DMS79 treated with DMSO at 0.1 percent for 48 hours (cell line): ENCODE data around the gene ZNF274.
"Not testable (repeated sequence)": the region's sequence is repeated elsewhere in the genome, so short reads cannot be mapped to it uniquely, and the experiment has no call there.

ENCODE experiments used
- DNase-seq: peaks from one replicate; lab custom pipeline; 2025; lab: John Stamatoyannopoulos, UW

ZNF274 gene

DNA sequence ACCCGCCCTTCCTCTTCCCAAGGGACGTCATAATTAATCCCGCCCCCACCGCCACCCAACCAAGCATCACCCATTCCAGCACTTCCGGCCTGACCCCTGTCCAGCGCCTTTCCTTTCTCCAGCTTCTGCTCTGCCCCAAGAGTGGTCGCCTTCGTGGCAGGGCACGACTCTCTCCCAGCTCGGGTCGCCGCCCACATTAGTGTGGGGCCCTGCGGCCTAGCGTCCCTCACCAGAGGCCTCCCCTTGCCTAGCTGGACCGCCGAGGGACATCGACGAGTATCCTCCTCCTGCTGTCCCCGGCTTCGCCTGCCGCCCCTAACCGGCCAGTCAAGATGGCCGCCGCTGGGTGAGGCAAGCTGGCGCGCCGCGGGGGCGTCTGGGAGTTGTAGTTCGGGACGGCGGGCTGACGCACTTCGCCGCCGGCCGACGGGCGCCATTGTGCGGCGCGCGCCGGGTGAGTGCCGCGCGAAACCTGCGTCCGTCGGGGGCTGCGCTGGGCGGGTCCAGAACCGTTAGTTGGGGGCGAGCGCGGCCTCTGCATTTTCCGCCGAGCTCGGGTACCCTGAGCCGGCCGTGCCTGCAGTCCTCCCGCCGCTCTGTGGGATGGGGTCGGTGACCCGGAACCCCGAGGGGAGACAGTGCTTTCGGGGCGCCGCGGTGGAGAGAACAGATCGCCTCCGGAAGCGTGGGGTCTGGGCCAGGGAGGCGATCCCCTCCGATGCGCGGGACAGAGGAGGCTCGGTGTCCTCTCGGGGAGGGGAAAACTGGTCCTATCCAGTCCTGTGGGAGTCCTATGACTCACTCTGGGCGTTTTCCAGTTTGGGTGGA, at the start of gene ZNF274:
TSS of gene ZNF274 (plus strand) at position 73 of the 828 bp plus-strand sequence. CDS start 905 bp downstream, outside the sequence.
- DNase-seq = peak; percentile 84

DNA sequence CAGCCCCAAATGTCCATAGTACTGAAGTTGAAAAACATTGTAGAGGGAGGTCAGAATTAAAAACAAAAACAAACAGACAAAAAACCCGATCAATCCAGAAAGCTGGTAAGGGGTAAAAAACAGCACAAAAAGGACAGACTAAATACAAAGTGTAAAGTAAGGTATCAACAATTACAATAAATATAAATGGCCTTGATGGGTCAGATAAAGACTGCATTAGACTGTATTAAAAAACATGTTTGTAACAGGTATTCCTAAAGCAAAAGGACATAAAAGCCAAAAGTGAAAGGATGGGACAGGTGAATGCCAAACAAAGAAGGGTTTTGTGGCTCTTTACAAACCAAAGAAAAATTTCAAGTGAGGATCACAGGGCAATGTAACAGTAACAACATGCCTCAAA, 48.6 kb upstream of the ZNF274 start:
- DNase-seq = no peak

DNA sequence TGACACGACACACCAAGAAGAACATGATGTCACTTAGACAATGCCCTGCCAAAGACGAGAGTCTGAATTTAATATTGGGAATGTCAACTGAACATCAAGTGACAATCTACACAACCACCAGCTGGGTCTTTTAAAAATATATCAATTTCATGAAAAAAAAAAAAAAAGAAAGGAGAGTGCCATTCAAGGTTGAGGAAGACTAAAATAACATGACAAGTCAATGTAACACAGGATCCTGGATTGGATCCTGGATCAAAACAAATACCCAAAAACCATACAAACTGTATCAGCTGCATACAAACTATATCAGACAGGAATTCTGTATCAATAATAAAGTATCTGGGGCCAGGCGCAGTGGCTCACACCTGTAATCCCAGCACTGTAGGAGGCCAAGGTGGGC, 37.0 kb upstream of the ZNF274 start:
- DNase-seq = no peak

DNA sequence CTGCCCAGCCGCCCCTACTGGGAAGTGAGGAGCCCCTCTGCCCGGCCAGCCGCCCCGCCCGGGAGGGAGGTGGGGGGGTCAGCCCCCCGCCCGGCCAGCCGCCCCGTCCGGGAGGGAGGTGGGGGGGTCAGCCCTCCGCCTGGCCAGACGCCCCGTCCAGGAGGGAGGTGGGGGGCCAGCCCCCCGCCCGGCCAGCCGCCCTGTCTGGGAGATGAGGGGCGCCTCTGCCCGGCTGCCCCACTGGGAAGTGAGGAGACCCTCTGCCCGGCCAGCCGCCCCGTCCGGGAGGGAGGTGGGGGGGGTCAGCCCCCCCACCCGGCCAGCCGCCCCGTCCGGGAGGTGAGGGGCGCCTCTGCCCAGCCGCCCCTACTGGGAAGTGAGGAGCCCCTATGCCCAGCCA, 35.4 kb upstream of the ZNF274 start:
- DNase-seq = not testable (repeated sequence)

DNA sequence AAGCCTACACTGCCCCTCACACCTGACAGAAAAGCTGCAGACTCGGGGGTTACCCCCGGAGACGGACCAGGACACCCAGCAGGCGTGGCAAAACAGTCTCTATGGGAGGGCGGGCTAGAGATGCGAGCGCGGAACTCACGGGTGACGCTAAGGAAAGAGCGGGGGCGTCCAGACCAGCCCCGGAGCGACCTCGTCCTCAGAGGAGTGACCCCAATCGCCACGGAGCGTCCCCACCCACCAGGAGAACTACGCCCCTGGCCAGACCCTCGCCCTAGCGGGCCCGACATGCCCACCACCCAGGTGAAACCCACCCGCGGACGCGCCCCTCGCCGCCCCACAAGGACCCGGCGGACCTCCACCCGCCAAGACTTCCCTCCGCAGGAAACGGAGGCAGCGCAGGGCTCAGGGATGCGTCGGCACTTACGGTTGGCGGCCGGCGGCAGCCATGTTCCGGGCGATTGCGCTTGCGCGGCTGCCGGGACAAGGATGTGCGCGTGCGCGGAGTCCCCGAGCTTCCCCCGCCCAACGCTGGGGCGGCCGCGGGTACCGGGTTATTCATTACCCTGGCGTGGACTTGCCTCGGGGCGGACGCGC, 32.4 kb upstream of the ZNF274 start, which contains the start of gene ZNF329:
TSS of gene ZNF329 (minus strand) at position 462 of the 594 bp plus-strand sequence. CDS start 21,286 bp downstream, outside the sequence.
- peak; percentile 80 for DNase-seq

DNA sequence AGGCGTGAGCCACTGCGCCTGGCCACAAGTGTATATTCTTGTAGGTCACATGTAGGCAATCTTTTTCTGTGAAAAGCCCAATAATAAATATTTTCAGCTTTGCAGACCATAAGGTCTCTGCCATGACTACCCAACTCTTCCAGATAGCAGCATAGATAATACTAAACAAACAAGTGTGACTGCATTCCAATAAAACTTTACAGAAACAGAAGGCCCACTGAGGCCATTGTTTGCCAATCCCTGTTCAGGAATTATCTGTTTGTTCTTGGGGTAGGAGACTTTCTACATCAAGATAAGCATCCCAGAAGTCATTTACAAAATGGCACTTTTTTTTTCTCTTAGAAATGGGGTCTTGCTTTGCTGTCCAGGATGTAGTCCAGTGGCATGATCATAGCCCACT, 29.5 kb upstream of the ZNF274 start:
- DNase-seq = no peak

DNA sequence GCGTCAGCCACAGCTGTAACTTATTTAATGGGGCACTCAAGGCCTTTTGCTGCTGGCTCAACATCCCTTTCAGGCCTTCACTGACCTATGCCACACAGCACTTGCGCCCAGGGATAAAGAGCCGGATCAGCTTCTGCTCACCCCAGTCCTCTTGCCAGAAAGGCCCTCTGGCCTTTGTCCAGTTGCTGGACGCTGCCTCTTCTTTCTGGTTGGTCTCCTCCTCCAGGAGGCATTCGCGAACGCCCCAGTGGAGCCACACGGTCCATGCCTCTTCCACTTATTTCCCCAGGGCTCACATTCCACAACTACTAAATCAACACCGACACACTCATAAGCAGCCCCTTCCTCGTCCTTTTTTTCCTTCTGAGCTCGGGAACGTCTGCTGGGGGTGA, 28.6 kb upstream of the ZNF274 start:
- no peak for DNase-seq

DNA sequence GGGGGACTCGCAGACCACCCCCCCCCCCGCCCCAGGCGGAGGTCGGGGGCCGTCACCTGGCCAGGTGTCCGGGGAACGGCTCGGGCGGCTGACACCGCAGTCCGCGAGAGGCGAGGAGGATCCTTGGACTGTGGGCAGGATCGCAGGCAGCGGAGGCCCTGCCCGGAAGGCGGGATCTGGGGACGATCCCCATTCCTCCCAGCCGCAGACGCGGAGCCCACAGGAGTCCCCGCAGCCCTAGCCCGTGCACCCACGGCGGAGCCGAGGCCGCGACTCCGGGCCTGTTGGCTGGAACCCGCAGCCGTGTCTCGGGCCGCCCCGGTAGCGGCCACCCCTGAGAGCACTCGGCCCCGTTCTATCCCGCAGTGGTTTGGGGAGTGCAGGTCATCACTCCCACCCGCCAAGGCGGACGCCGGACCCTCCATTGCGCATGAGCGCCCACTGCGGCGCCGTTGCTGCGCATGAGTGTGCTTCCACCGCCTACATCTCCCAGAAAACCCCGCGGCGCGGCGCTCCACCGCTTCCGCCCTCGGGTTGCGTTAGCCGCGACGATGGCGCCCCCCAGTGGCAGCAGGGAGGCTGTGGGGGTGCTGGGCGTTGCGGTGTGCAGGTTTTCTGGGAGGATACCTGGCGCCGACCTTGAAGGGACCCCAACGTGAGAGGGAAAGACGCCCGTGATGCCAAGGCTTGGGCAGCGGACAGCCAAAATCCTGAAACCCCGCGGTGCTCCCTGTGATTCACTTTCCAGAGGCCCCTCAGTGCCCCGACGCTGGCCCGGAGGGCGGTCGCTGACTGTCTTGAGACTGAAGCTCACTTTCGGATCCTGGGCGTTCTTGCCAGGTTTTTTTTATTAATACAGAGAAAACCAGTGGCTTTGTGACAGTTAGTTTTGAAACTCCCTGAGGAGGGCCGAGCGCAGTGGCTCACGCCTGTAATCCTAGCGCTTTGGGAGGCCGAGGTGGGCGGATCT, 27.9 kb upstream of the ZNF274 start:
- DNase-seq = peak; percentile 85

DNA sequence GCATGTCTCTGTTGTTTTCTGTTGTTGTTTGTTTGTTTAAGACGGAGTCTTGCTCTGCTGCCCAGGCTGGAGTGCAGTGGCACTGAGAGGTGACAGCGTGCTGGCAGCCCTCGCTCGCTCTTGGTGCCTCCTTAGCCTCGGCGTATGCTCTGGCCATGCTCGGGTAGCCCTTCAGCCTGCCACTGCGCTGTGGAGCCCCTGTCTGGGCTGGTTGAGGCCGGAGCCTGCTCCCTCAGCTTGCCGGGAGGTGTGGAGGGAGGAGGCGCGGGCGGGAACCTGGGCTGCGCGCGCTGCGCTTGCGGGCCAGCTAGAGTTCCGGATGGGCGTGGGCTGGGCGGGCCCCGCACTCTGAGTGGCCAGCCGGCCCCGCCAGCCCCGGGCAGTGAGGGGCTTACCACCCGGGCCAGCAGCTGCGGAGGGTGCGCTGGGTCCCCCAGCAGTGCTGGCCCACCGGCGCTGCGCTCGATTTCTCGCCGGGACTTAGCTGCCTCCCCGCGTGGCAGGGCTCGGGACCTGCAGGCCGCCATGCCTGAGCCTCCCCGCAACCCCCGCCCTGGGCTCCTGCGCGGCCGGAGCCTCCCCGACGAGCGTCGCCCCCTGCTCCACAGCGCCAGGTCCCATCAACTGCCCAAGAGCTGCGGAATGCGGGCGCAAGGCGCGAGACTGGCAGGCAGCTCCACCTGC, 25.7 kb upstream of the ZNF274 start:
- DNase-seq = no peak

DNA sequence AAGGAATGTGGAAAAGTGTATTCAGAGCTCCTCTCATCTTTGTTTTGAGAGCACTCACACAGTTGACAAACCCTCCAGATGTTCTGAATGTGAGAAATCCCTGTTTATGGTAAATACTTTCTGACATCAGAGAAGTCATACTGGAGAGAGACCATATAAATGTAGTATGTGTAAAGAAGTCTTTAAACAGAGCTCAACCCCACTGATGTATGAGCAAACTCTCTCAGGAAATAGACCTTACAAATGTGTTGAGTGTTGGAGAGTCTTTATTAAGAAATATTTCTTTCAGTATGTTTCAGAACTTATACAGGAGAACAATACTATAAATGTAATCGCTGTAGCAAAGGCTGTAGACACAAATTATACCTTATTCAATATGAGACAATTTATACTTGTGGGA, 16.6 kb upstream of the ZNF274 start:
- DNase-seq = no peak

DNA sequence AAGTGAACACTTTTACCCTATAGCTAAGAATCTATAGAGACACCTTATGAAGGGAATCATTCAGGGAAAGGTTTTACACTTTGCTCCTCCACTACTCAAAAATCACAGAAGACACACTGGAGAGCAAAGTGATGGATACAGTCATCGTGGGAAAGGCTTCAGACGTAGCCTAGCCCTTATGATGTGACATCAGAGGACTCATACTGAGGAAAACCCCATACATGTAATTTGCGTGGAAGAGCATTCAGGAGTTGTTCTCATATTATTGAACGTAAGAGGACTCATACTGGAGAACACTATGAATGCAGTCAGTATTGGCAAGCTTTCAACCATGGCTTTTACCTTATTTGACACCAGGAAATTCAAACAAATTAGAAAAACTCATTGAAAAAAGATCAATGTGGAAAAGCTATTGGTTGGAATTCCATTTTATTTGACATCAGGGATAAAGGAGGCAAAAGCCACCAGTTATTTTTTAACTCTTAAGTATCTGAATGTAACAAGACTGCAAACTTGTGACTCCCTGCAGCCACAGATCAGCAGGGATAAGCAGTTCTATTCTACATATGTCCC, 16.1 kb upstream of the ZNF274 start:
- no peak for DNase-seq

DNA sequence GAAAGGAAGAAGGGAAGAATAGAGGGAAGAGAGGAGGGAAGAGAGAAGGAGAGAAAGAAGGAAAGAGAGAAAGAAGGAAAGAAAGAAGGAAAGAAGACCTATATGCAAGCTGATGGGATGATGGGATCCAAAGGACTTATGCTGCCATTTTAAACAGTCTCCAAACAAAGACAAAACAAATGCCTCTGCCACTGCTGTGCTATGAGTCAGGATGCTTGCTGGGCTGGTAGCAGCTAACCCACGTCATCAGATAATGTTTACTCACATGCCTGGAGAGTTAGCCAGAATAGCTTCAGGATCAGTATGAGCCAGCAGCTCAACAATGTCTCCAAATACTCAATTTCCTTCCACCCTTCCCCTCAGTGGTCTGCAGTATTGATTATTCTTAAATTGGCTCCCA, 12.0 kb upstream of the ZNF274 start:
- DNase-seq = no peak

DNA sequence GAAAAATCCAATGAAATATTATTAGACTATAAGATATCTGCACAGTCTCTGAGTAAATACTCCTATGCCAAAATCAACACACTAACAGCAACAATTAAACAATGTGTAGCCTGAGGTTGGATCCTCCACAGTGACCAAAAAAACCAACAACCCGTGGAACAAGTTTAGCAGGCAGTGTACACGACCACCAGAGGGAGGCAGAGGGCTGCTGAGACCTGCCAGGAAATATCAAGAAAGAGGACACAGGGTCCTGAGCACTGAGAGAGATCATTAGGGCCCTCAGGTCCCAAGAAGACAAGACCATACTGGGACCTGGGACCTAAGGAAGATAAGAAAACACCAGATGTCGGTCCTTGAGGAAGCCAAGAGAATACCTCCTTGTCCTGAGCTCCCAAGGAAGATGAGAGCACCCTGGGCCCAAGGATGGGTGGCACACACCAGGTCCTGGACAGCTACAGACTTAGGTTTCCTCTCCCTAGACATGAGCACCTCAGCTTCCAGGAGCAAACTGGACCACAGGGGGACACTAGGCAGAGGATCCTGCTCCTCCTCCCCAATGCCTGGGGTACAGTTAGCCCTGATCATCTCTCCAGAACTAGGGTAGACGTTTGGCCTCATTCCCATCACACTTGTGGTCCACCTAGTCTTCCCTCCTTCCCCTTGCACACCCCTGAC, 822 bp upstream of the ZNF274 start:
- DNase-seq = peak; percentile 19

DNA sequence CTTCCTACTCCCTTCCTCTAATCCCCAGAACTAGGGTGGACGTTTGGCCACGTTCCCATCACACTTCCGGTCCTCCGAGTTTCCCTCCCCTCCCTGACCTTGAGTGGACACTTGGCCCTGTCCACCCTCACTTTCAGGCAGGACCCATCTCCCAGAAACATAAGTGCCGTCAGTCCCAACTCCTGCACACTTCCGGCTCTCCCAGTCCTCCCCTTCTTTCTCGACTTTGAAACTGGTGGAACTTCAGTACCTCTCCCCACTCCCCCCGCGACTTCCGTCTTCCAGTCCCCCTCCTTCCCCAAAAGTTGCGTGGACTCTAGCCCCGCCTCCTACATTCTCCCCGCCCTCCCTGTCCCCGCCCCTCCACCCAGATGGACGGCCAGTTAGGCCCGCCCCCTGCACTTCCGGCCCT, 278 bp upstream of the ZNF274 start:
- no peak for DNase-seq

DNA sequence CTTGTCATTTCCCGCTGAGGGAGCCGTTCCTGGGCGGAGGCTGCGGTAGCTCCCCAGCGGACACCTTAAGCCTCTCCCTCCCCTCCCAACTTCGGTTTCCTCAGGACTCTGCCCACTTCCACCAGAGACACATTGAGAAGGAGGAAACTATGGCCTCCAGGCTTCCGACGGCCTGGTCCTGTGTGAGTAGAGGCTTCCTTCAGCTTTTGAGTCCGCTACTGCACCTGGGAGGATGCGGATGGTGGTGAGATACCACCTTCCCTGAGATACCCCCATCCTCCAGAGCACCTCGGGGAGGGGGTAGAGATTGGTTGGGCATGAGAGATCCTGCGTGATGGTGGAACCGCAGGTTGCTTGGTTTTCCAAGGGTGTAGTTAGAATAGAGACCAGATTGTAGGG, 955 bp downstream of the ZNF274 start:
- DNase-seq = no peak

DNA sequence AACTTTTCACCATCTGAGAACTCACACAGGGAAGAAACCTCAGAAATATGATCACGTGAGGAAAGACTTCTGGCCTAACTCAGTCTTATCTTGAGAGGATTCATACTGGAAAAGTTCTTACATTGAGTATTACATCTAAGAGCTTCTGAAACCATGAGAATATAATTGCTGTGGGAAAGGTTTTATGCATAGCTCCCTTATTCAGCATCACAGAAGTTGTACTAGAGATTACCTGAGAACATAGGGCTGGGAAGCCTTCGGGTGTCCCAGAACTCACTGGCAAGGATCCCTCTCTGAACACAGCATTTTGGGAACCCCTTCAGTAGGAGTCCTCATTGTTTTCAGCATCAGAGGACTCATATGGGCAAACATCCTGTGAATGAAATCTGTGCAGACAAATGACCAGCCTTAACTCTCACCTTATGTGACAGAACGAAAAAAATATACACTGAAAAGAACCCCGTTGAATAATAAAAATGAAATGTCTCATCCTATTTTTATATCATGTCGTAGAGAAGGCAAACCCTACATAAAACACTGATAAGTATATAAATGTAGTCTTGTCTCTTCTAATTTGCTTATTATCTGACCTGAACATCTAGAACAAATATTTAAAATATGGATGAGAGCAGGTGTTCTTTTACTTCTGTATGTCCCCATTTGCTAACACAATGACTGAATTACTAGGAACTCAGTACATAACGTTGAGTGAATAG, 14.2 kb downstream of the ZNF274 start:
- peak; percentile 12 for DNase-seq

DNA sequence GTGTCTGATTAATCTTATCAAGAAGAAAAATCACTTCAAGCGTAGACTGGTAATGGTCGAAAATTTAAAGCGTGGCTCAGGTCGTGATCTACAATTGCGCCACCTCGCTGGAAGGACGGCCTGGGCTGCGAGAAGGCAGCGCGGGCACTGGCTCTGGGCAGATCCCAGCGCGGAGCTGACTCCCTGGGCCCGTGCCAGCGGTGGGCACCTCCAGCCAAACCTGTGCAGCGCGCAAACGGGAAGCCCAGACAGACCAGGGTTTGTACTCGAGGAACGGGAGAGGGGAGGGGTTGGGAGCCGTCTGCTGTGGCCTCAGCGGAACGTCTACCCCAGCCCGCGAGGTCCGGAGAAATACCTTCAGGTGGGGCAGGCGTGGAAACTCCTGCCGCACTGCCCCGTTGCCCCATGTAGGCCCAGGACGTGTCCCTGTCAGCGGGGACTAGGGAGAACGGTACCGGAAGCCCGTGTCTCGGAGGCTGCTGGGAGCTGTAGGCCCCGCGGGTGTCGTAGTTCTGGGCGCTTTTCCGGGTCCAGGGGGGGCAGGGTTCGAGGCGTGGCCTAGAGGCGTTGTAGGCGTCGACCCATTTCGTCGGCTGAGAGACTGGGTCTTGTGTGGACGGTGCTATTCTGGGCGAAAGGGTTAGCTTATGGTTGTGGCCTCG, 21.1 kb downstream of the ZNF274 start:
- DNase-seq = no peak

DNA sequence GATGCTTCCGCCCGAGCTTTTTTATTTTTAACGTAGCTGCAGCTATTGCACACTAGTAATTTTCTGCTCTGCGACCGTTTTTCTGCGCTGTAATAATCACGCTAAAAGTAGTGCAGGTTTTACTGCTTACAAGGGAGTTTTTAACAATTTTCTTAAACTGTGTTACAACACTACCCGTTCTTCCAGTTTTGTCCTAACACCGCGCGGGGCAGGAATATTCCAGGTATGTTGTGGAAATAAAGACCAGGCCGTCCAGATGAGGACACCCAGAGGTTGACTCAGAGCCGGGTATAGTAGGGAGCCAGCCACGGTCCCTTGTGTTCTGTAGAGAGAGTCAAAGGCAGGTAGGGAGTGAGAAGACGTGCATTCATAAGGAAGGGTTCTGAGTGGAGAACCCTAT, 21.7 kb downstream of the ZNF274 start:
- DNase-seq = no peak

DNA sequence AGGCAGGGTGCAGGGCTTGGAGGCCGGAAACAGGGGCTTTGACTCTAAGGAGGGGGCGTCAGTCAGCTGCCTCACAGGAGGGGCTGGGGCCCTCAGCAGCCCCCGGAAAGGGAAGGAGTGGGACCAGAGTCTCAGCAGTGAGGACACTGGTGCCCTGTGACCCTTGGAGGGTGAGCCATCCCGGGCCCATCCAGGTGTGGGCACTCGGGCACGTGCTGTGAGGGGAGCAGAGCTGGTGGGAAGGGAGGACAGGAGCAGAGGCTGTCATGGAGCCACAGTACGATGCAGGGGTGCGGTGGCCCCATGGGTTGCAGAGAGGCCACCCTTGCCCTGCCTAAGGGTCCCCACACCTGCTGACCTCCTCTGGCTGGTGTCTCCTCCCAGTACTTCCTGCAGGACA, 26.7 kb downstream of the ZNF274 start:
- no peak for DNase-seq
